Colonic mucosa (tissue), 4 donors: ENCODE results near the gene DIAPH3. TPM values are rescaled to one million over a fixed set of nuclear protein-coding genes. Genes with fewer than 3 reads are reported as not detected.

Source experiments
- DNase-seq: peaks from one replicate; pipeline ENCODE4 v3.0.0-alpha.2; 2020
- H3K27ac ChIP-seq: fragments of 200-600 bp; one replicate; pipeline ENCODE4 v1.8.0; 2021
- H3K27me3 ChIP-seq: fragments of 200-600 bp; one replicate; pipeline ENCODE4 v1.8.0; 2021
- H3K36me3 ChIP-seq: fragments of 200-600 bp; one replicate; pipeline ENCODE4 v1.8.0; 2021
- H3K4me1 ChIP-seq: fragments of 200-600 bp; one replicate; pipeline ENCODE4 v1.8.0; 2021; ENCODE audit warnings: mild to moderate bottlenecking
- H3K4me3 ChIP-seq: fragments of 200-600 bp; one replicate; pipeline ENCODE4 v1.8.0; 2021
- H3K9ac ChIP-seq, 2 donors: one replicate each; pipeline ENCODE4 v1.7.0; 2013; ENCODE audit warnings: control low read depth in 2 of 2, low read depth in 2 of 2, low read length in 2 of 2
- H3K9me3 ChIP-seq: fragments of 200-600 bp; one replicate; pipeline ENCODE4 v1.8.0; 2021
- CTCF ChIP-seq: fragments of 200-600 bp; IDR thresholded peaks from one replicate; pipeline ENCODE4 v1.8.0; 2022; ENCODE audit warnings: antibody characterized with exemption, mild to moderate bottlenecking
- intact Hi-C: fragments of 100-400 bp; cut with DNase I; formaldehyde crosslinking; loops from one replicate; pipeline ENCODE4 v1.14.1; 2022
- total RNA-seq, 2 donors: library from RNA; stranded (reverse); fragmentation: NEBNext Ultra II Directional in 1 of 2; extraction: Animal tissue kit (Norgen Biotek cat#: 25700) in 1 of 2; gene quantifications; one replicate each; pipeline ENCODE4 v1.2.1, GENCODE V29; 2021
- donor health status: healthy.
- donor health status: DM: no; HTN: no; CAD: no.
- donor health status: DM: no; HTN: no; CAD: no.

The DIAPH3 gene
- total RNA-seq, 2 donors from 2014 or later: 5.1 to 14.5 TPM

GRCh38 chr13:59755632-59756290, 408.0 kb downstream of the DIAPH3 start:
- DNase-seq: no peak
- Histone ChIP-seq H3K9ac (no peak overlapping the region), H3K27me3 (no peaks in the 10 kb centered on the region), H3K4me1 (no peaks in the 10 kb centered on the region), H3K4me3 (no peak overlapping the region), H3K9me3 (no peaks in the 10 kb centered on the region), H3K36me3 (no peaks in the 10 kb centered on the region), H3K27ac (no peak overlapping the region)
- intact Hi-C loops: no loop called here
- TF ChIP-seq CTCF: no peak

GRCh38 chr13:59754411-59754810, 409.3 kb downstream of the DIAPH3 start:
- intact Hi-C loops: no loop called here
- no peak overlapping the region for H3K27ac ChIP-seq
- H3K9ac ChIP-seq: no peak overlapping the region
- DNase-seq: no peak
- H3K4me1 ChIP-seq: no peaks in the 10 kb centered on the region
- TF ChIP-seq CTCF: no peak
- no peaks in the 10 kb centered on the region for H3K27me3 ChIP-seq
- no peaks in the 10 kb centered on the region for H3K9me3 ChIP-seq
- H3K4me3 ChIP-seq: no peak overlapping the region
- no peaks in the 10 kb centered on the region for H3K36me3 ChIP-seq

- Histone ChIP-seq H3K27ac (no peak overlapping the region), H3K9me3 (no peaks in the 10 kb centered on the region), H3K4me3 (no peak overlapping the region), H3K9ac (no peak overlapping the region), H3K4me1 (no peaks in the 10 kb centered on the region), H3K36me3 (no peaks in the 10 kb centered on the region), H3K27me3 (no peaks in the 10 kb centered on the region)
- intact Hi-C loops: no loop called here
- no peak for DNase-seq
- no peak for TF ChIP-seq CTCF
These were observed 412.9 kb downstream of the DIAPH3 start for GRCh38 chr13:59750860-59751259.

GRCh38 chr13:59748046-59748445, 415.7 kb downstream of the DIAPH3 start:
- no peak for TF ChIP-seq CTCF
- DNase-seq: no peak
- no peaks in the 10 kb centered on the region for H3K9me3 ChIP-seq
- no peak overlapping the region for H3K9ac ChIP-seq
- no peak overlapping the region for H3K27ac ChIP-seq
- H3K36me3 ChIP-seq: no peaks in the 10 kb centered on the region
- no peaks in the 10 kb centered on the region for H3K4me1 ChIP-seq
- intact Hi-C loops: no loop called here
- no peak overlapping the region for H3K4me3 ChIP-seq
- H3K27me3 ChIP-seq: no peaks in the 10 kb centered on the region

GRCh38 chr13:59747529-59747928, 416.2 kb downstream of the DIAPH3 start:
- Histone ChIP-seq H3K36me3 (no peaks in the 10 kb centered on the region), H3K4me3 (no peak overlapping the region), H3K27ac (no peak overlapping the region), H3K9ac (no peak overlapping the region), H3K27me3 (no peaks in the 10 kb centered on the region), H3K4me1 (no peaks in the 10 kb centered on the region), H3K9me3 (no peaks in the 10 kb centered on the region)
- no peak for DNase-seq
- TF ChIP-seq CTCF: no peak
- intact Hi-C loops: no loop called here
